IPS DF 19.7 (cell line): Measurements from ENCODE around the gene RAB29.

Experiments used
- DNase-seq: peaks from one replicate; pipeline ENCODE4 v3.0.0-alpha.2; 2013; ENCODE audit warnings: low read depth, low spot score

The RAB29 gene

DNA sequence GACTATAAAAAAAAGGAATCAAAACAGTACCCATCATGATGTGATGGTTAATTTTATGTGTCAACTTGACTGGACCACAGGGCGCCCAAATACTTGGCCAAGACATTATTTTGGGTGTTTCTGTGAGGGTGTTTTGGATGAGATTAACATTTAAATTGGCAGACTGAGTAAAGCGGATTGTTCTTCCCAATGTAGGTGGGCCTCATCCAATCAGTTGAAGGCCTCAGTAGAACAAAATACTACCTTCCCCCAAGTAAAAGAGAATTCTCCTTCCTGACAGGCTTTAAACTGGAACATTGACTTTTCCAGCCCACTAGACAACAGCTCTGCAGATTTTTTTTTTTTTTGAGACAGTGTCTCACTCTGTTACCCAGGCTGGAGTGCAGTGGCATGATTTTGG is 10.7 kb downstream of the RAB29 start:
- DNase-seq: no peak

DNA sequence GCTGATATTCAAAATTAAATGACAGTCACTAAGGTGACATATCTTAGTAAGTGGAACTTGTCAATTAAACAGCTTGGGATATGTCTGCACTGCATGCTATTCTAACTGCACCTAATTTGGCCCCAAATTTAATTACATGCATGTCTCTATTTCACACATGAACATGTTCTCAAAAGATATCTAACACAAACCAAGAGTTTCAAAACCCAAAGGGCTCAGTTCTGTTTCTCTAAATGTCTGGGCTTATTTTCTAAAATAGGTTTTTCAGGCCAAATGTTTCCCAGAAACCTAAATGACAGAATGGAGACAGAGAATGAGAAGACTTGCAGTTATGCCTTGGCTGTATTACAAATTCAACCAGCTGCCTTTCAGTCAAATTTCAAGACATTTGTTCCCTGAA is 11.3 kb downstream of the RAB29 start:
- no peak for DNase-seq

DNA sequence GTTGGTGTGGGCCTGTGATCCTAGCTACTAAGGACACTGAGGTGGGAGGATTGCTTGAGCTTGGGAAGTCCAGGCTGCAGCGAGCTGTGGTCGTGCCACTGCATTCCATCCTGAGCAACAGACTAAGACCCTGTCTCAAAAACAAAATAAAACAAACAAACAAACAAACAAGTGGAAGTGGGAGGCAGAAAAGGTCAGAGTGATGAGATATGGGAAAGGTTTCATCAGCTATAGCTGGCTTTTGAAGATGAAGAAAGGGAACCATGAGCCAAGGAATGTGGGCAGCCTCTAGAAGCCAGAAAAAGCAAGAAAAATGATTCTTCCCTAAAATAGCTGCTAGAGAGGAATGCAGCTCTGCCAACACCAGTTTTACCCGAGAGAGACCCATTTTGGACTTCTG is 14.7 kb downstream of the RAB29 start:
- no peak for DNase-seq

DNA sequence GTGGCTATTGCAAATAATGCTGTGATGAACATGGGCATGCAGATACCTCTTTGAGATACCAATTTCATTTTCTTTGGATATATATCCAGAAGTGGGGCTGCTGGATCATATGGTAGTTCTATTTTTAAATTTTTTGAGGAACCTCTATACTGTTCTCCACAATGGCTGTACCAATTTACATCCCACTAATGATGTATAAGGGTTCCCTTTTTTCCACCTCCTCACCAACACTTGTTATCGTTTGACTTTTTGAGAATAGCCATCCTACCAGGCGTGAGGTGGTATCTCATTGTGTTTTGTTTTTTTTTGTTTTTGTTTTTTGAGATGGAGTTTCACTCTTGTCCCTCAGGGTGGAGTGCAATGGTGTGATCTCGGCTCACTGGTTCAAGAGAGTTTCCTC is 18.7 kb downstream of the RAB29 start:
- DNase-seq: no peak

DNA sequence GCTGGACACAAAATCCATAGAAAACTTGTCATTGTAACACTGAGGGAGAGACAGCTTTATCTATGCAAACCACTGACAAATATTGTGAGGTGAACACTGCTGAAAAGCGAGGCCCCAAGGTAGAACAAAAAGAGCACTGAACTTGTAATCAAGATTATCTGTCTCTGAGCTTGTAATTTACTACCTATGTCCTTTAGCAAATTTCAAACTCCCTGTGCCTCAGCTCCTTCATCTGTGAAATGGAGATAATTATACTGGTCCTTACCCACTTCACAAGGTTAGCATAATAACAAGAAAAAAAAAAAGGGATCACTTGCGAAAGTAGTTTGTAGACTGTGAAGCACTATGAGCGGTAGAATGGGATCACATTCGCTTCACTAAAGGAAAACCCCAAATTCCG is 20.4 kb downstream of the RAB29 start:
- no peak for DNase-seq

DNA sequence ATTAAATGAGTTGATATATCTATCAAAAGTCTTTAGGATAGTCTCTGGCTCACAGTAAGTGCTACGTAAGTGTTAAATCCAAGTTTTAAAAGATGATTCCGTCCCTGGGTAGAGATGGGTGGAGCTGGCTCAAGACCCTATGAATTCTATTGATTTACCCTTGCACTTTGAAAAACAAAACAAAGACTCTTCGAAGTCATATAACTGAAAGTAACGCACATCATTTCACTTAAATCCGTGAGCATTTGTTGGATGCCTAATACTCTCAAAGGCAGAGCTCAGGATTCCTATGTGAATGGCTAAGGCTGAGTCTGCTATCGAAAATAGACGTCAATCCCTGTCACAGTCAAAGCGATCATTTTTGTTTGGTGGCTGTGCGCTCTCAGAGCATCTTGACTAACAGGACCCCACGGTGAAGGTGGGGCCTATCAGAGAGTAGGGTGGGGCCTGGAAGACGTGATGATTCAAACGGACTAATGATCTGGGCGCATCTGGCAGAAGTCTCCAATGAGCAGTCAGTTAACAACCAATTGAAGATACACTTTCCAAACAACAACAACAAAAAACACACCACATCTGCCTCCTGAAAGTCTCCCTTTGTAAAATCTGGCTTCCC is 24.1 kb downstream of the RAB29 start:
- DNase-seq: peak; percentile 50

DNA sequence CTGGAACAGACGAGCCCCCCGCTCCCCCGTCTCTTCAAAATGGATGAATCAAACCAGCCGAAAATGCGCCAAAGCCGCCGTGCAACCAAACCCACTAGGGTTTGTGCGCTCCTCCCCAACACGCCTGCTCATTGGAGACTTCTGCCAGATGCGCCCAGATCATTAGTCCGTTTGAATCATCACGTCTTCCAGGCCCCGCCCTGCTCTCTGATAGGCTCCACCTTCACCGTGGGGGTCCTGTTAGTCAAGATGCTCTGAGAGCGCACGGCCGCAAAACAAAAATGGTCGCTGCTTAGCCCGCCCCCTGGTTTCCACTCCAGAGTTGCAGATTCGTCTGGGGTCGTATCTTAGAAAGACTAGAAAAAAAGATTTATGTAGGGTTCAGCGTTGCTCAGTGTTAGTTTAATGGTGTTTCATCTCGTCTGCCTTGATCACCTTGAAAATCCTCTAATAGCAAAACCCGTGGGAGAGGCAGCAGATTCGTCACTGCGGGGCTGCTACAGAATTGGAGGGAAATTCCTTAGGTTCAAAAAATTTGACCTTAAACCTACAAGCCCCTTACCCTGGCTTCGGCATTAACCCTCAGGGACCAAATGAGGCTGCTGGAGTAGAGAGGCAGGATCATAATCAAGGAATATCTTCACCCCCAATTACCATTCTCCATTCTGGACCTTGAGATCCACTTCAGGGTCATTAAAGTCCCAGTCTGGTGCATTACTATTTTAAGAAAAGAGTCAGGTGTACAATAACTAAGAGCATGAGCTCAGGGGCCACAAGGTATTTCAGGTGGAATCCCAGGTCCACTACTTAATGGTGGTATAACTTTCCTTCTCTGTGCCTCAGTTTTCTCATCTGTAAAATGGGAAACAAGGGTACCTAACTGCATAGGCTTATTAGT is 24.9 kb downstream of the RAB29 start, which contains the start of gene NUCKS1:
TSS of gene NUCKS1 (minus strand) at position 45 of the 898 bp plus-strand sequence. CDS start 209 bp downstream, outside the sequence.
- peak; percentile 94 for DNase-seq

DNA sequence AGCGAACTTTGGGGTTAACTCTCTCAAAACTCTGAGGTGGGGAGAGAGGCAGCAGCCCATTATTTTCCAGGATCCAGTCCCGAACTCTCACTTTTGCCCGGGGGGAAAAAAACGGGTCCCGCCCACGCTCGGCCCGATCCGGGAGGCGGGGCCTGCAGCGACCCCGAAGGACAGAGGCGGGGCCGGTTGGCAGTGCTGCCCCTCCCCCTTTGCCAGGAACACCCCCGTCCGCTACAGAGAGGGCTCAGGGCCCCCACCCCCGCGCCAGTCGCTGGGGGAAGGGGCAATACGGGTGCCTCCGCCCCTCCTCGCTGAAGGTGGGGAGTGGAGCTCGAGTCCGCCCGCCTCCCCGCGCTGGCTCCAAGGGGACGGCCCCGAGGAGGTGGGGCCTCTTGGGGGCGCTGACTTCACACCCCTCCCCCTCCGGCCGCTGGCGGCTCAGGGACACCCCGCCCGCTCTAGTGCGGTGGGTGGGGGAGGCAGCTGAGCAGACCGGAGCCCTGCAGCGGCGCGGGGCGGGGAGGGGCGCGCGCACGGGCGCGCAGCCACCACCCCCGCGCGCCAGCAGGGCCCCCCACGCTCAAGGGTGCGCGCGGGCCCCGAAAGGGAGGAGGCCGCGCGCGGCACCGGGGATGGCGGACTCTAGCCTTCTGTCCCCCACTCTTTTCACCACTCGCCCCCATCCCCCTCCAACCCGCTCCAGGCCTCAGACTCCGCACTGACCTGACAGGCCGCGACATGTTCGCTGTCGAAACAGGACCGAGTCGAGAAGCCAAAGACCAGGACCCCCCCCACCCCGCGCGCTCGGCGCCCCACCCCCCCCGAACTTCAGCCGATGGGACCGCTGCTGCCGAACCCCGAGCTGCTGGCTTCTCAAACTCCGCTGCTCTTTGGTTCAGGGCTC is 25.8 kb downstream of the RAB29 start:
- DNase-seq: peak; percentile 73

DNA sequence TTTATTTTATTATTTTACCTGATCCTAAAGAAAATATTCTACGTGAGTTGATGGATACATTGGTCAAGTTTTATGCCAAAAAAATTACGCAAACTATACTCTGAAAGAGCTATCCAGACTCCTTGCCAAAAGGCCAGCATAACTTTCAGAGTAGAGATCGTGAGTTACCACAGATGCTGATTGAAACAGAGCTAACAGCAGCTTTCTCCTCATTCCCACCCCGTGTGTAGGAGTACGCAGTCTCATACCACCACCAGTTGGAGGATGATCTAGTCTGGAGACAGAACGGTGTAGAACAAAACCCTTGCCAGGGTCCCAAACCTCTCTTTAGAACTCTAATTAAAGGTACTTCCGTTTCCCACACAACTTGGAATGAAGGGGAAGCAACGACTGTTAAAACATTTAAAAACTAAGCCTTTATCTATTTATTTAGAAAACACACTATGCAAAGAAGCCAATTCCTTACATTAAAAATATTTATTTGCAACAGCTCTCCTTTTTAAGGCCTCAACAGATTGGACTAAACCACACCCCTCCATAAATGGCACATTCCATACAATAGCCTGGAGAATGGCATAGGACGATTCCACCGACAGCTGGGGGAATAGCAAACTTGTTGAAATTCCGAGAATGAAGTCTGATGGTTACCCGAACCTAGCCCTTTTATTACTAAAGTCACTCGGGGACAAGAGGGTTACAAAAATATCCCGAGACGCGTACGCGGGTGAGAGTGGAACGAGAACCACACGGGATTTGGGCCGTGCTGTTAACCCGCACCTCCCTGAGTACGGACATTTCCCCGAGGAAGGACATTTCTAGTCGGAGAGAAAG is 26.7 kb downstream of the RAB29 start:
- DNase-seq: no peak

DNA sequence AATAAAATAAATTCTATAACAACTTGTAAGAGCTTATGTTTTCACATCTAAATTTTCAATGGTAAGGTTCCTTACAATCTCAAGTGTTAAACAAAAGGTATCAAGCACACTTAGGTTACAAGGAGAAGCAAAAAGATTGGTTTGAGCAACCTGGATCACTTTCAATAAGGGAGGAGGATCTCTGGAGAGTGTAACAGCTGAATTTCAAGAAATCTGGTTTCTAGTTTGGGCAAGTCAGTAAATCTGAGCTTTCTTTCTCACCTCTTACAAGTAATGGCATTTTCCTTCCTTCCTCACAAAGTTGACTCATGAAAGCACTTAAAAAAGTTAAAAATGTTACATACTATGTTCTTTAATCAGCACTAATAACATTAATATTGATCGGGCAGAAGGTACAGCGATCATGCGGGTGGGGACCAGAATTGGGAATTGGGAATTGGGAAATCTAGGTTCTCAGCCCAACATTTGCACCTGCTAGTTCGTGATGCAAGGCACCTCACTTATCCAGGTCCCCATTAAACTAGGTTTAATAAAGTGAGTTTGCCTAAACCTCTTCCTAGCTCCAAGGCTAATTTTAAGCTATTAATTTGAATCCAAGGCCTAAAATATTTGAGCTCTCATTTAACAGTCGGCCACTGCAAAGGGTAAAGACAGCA is 28.4 kb downstream of the RAB29 start:
- no peak for DNase-seq

DNA sequence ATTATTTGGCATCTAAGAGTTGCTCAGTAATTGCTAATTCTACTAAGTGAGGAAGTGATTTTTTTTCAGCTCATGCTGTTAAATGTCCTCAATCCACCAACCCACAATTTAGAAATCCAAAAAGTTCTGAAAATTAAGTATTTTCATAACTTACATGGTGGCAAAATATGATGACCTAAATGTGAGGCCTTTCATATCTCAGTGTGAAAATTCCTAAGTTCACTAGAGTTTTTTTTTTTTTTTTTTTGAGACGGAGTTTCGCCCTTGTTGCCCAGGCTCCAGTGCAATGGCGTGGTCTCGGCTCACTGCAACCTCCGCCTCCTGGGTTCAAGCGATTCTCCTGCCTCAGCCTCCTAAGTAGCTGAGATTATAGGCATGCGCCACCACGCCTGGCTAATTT is 30.9 kb downstream of the RAB29 start:
- no peak for DNase-seq

DNA sequence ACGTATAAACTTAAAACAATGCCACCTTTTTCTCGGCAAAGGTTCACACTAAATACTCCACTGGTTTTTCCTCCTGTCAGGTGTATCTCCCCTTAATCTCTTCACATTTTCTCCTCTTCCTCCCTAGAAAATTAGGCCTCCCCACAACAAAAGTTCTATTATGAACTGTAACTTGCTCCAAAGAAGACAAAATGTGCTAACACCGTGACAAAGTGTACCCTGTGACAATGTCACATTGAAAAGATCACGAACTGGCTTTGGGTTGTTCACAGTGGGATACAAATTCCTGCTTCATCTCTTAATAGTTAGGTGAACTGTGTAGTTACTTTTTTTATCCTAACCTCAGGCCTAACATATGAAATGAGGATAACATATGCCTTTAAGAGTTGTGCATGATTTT is 31.3 kb downstream of the RAB29 start:
- DNase-seq: no peak

DNA sequence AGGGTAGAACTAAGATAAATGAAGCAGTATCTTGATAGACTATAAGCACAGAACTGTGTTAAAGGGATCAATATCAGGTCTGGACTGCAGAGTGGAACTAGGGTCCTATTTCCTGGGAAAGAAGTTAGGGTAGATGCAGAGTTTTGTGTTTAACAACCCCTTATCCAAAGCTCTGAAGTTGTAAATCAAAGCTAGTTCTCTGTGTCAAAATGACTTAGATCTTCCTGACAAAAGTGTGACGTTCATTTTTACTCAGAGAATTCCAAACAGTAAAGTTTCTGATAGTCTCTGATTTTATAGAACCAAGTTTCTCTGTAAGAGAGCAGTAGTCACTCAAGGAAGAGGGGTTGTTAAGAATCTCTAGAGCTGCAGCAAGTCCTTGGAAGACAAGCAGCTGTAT is 33.6 kb downstream of the RAB29 start:
- DNase-seq: no peak

DNA sequence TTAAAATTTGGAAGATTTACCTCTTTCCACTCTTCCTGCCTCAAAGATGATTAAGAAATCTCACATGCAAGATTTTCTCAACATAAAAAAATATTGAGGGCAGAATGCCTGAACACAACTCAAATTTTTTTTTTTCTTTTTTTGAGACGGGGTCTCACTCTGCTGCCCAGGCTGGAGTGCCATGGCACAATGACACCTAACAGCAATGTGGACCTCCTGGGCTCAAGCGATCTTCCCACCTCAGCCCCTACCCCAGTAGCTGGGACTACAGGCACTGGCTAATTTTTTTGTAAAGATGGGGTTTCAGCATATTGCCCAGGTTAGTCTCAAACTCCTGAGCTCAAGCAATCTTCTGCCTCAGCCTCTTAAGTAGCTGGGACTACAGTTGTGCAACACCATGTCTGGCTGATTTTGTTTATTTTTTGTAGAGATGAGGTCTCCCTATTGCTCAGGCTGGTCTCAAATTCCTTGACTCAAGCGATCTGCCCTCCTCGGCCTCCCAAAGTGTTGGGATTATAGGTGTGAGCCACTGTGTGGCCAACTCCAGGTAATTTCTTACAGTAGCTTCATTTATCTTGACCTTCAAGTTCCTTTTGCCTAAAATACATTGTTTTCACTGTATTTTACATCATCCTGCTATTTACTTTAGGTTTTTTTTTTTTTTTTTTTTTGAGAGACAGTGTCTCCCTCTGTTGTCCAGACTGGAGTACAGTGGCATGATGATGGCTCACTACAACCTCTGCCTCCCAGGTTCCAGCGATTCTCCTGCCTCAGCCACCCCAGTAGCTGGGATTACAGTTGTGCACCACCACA is 35.7 kb downstream of the RAB29 start:
- no peak for DNase-seq

DNA sequence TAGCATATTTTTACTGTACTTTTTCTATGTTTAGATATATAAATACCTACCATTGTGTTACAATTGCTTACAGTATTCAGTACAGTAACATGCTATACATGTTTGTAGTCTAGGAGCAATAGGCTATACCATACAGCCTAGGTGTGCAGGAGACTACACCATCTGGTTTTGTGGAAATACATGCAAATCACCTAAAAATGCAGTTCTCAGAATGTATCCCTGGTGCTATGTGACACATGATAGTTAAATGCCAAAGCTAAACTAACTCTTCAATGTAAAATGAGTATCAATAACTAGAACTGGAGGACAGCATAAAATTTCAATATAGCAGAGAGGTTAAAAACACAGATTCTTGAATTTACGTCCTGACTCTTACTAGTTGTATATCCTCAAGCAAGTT is 40.1 kb downstream of the RAB29 start:
- no peak for DNase-seq

DNA sequence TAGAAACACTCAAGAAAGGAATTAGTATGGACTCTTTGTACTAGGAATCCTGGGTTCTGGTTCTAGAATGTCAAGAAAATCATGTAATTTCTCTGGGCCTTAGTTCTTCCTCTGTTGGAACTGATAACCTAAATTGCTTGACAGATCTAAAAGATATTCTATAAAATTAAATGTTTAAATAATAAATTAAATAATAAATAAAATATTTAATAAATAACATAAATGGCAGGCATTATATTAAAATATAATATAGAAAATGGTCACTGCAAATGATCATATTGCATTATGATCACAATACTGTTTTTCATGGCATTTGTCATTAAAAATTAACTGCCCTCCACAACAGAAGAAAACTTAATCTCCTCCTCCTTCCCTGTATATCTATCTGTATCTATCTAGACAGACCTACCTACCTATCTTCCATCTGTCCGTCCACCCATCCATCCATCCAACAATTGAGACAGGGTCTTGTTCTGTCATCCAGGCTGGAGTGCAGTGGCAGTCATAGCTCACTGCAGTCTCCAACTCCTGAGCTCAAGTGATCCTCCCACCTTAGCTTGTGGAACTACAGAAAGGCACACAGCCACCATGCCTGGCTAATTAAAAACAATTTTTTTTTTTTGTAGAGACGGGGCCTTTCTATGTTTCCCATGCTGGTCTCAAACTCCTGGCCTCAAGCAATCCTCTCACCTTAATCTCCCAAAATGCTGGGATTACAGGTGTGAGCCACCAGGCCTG is 41.7 kb downstream of the RAB29 start:
- no peak for DNase-seq

DNA sequence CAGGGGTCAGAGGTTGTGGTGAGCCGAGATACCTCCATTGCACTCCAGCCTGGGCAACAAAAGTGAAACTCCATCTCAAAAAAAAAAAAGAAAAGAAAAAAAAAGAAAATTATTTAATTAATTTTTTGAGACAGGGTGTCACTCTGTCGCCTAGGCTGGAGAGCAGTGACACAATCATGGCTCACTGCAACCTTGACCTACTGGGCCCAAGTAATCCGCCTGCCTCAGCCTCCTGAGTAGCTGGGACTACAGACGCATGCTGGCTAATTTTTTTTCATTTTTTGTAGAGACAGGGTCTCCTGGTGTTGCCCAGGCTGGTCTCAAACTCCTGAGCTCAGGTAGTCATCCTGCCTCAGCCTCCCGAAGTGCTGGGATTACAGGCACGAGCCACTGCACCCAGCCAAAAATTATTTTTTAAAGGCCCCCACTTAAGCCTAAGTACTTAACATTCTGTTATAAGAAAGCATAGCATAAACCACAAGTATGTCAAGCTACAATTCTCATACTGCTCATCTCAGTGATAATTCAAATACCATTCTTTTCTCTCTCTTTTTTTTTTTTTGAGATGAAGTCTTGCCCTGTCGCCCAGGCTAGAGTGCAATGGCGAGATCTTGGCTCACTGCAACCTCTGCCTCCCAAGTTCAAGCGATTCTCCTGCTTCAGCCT is 45.2 kb downstream of the RAB29 start:
- no peak for DNase-seq

DNA sequence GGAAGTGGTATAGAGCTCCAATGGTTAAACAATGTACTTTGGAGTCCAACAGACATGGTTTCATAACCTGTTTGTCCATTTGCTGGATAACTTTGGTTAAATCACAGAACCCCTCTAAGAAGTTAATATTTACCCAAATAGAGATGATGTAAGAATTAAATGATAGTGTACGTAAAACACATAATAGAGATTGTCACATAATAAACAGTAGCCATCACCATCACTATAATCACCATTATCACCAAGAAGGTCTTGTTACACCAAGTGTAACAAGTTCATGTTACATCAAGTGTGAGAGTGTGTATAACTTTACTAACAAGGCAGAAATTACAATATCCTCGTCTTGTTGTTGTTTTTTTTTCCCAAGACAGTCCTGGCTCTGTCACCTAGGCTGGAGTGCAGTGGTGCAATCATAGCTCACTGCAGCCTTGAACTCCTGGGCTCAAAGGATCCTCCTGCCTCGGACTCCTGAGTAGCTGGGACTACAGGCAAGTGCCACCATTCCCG is 48.6 kb downstream of the RAB29 start:
- no peak for DNase-seq
